Testis (tissue), 2 donors: ENCODE results near the gene ALDH1A2.

ENCODE experiments used
- CTCF ChIP-seq, 3 experiments: fragments of 450-650 bp in 2 of 3; fragments of 200-600 bp in 1 of 3; sonication (generic) in 1 of 3; IDR thresholded peaks; one replicate each; pipeline ENCODE4 v1.5.1; 2016 to 2019; ENCODE audit warnings: antibody characterized with exemption in 3 of 3, mild to moderate bottlenecking in 2 of 3, moderate library complexity in 1 of 3
- POLR2A ChIP-seq: fragments of 450-650 bp; IDR thresholded peaks from one replicate; pipeline ENCODE4 v1.6.1; 2017; ENCODE audit warnings: antibody characterized with exemption, mild to moderate bottlenecking, moderate library complexity

DNA sequence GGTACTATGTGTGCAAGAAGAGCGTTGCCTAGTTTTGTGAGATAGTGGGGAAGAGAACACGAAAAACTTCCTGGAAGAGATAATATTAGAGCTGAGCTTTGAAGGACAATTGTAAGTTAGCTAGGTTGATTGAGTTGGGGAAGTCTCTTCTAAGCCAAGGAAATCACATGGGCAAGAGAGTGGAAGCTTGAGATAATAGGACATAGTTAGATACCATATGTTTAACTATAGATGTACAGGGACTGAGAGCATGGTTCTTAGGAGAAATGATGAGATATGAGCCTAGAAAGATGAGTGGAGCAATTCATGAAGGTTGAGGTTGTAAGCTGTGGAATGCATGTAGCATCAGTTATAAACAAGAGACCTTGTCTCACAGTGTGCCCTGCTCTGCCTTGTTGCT is 42.6 kb upstream of the ALDH1A2 start:
- TF ChIP-seq CTCF (IDR thresholded peaks at IDR 0.05) (no peak), POLR2A (no peak)
